PC-3 (cell line): ENCODE data around the gene FOXO3. TPM values are rescaled to one million over a fixed set of nuclear protein-coding genes. Genes with fewer than 3 reads are reported as not detected.

Experiments
- ATAC-seq: fragments of 200-7000 bp; cut with Tn5 transposase; 2 replicates; pipeline ENCODE4 v1.9.1; 2020; ENCODE audit warnings: mild to moderate bottlenecking, moderate library complexity
- BruUV-seq: library from RNA; stranded (reverse); fragments of 400-500 nt; replicated peaks from 2 replicates; lab custom pipeline; 2021; lab: Mats Ljungman, UMichigan
- CTCF ChIA-PET: fragments of 300-600 bp; sonication (Branson Sonifier 250); formaldehyde crosslinking; loops from one replicate; lab custom pipeline; 2022; ENCODE audit warnings: antibody characterized with exemption; lab: Charles Lee
- POLR2A ChIA-PET: fragments of 300-600 bp; sonication (Branson Sonifier 250); formaldehyde crosslinking; loops from one replicate; lab custom pipeline; 2022; ENCODE audit warnings: antibody characterized with exemption; ENCODE audit not compliant: unreplicated experiment; lab: Charles Lee
- DNase-seq: peaks from one replicate; pipeline ENCODE4 v3.0.0-alpha.2; 2015
- H2AFZ ChIP-seq: fragments of 300-600 bp; sonication (generic); 2 replicates; pipeline ENCODE4 v1.6.0; 2016; ENCODE audit warnings: antibody characterized with exemption, low read length
- H3F3A ChIP-seq: fragments of 300-600 bp; sonication (generic); one replicate; pipeline ENCODE4 v1.6.0; 2017; ENCODE audit warnings: antibody characterized with exemption, low read length, control low read depth, mild to moderate bottlenecking; ENCODE audit not compliant: unreplicated experiment
- H3K27ac ChIP-seq: fragments of 300-600 bp; sonication (generic); 2 replicates; pipeline ENCODE4 v1.5.1; 2016; ENCODE audit warnings: mild to moderate bottlenecking, low read length
- H3K27me3 ChIP-seq: fragments of 300-600 bp; sonication (generic); 2 replicates; pipeline ENCODE4 v1.6.1; 2016; ENCODE audit warnings: low read length, mixed read lengths
- H3K36me3 ChIP-seq: fragments of 300-600 bp; sonication (generic); 2 replicates; pipeline ENCODE4 v1.6.1; 2016; ENCODE audit warnings: low read depth, mixed run types, low read length, mixed read lengths
- H3K4me1 ChIP-seq: fragments of 300-600 bp; sonication (generic); 2 replicates; pipeline ENCODE4 v1.5.1; 2016; ENCODE audit warnings: low read length; ENCODE audit not compliant: insufficient read depth
- H3K4me2 ChIP-seq: fragments of 300-600 bp; sonication (generic); 2 replicates; pipeline ENCODE4 v1.6.0; 2016; ENCODE audit warnings: low read length
- H3K4me3 ChIP-seq: fragments of 300-600 bp; sonication (generic); 2 replicates; pipeline ENCODE4 v1.5.1; 2016; ENCODE audit warnings: mild to moderate bottlenecking, low read length, mixed read lengths
- H3K79me2 ChIP-seq: fragments of 300-600 bp; sonication (generic); 2 replicates; pipeline ENCODE4 v1.6.1; 2017; ENCODE audit warnings: low read length, mixed read lengths
- H3K9ac ChIP-seq: fragments of 300-600 bp; sonication (generic); 2 replicates; pipeline ENCODE4 v1.6.0; 2016; ENCODE audit warnings: mild to moderate bottlenecking, low read length
- H3K9me2 ChIP-seq: fragments of 300-600 bp; sonication (generic); replicated peaks from 2 replicates; pipeline ENCODE4 v1.6.1; 2016; ENCODE audit warnings: mixed run types, low read length, mixed read lengths
- H3K9me3 ChIP-seq: fragments of 300-600 bp; sonication (generic); 2 replicates; pipeline ENCODE4 v1.6.1; 2016; ENCODE audit warnings: low read length, mixed read lengths
- H4K20me1 ChIP-seq: fragments of 300-600 bp; sonication (generic); 2 replicates; pipeline ENCODE4 v1.6.1; 2016; ENCODE audit warnings: low read length, mixed read lengths
- EZH2 ChIP-seq: fragments of 300-600 bp; sonication (generic); IDR thresholded peaks from one replicate; pipeline ENCODE4 v1.6.1; 2017; ENCODE audit warnings: antibody characterized with exemption, mild to moderate bottlenecking, low read length; ENCODE audit not compliant: unreplicated experiment
- EZH2phosphoT487 ChIP-seq: fragments of 300-600 bp; sonication (generic); IDR thresholded peaks from 2 replicates; pipeline ENCODE4 v1.6.1; 2018; ENCODE audit warnings: mild to moderate bottlenecking, antibody characterized with exemption, low read length, borderline replicate concordance
- intact Hi-C: fragments of 100-400 bp; cut with micrococcal nuclease; formaldehyde crosslinking; loops from 2 replicates; pipeline ENCODE4 v1.9.0; 2023
- total RNA-seq: library from RNA; depleted of rRNA; stranded (reverse); fragments of >200 nt; gene quantifications from 2 replicates; pipeline ENCODE4 v1.2.3, GENCODE V29; 2014
- TF ChIP-seq, protein P1 (sequence below): fragments of 300-600 bp; sonication (generic); conservative IDR thresholded peaks from 2 replicates; pipeline ENCODE4 v1.5.1; 2017; ENCODE audit warnings: antibody characterized with exemption, low read depth, mild to moderate bottlenecking, low read length

The FOXO3 gene
- total RNA-seq, 1 experiment from 2014 or later: 12.8 TPM

DNA sequence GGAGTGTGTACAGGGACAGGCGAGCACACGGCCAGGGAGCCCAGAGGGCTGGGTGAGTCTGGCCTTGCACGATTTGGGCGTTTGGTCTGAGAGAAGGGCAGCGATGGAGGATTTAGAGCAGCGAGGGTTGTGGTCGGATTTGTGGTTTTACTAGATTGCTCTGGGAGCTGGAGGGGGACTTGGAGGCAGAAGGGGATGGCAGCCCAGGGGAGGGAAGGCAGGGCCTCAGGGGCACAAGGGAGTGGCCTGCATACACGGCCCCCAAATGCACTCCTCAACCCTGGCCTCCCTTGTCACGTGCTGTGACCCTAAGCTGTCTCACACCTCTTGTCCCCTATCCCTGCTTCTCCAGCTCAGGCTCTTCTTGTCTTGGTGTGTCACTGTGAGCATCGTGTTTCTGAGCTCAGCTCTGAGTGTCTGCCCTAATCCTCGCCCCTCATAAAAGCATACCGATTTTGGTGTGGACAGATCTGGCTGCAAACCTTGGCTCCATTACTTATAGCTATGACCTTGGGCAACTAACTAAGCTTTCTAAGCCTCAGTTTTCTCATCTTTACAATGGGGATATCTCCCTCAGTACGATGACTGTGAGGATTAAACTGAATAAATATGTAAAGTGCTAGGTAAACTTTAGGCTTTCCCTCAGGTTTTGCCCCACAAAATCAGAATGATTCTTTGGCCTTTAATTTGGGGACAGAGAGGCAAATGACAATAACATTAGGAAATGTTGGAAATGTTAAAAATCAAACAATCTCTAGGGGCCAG lies 167.4 kb downstream of the FOXO3 start:
- Histone ChIP-seq H3K4me2 (no peak overlapping the region), H3K27ac (no peak overlapping the region), H3F3A (no peaks in the 10 kb centered on the region), H3K9me3 (no peaks in the 10 kb centered on the region), H3K9ac (no peak overlapping the region), H3K4me3 (no peak overlapping the region), H4K20me1 (no peaks in the 10 kb centered on the region), H3K4me1 (peaks cover 12% of the 10 kb centered on the region), H2AFZ (no peak overlapping the region), H3K36me3 (no peaks in the 10 kb centered on the region), H3K9me2 (no peaks in the 10 kb centered on the region), H3K79me2 (no peaks in the 10 kb centered on the region), H3K27me3 (no peaks in the 10 kb centered on the region)
- no peak for TF ChIP-seq EZH2phosphoT487
- TF ChIP-seq, protein P1, sequence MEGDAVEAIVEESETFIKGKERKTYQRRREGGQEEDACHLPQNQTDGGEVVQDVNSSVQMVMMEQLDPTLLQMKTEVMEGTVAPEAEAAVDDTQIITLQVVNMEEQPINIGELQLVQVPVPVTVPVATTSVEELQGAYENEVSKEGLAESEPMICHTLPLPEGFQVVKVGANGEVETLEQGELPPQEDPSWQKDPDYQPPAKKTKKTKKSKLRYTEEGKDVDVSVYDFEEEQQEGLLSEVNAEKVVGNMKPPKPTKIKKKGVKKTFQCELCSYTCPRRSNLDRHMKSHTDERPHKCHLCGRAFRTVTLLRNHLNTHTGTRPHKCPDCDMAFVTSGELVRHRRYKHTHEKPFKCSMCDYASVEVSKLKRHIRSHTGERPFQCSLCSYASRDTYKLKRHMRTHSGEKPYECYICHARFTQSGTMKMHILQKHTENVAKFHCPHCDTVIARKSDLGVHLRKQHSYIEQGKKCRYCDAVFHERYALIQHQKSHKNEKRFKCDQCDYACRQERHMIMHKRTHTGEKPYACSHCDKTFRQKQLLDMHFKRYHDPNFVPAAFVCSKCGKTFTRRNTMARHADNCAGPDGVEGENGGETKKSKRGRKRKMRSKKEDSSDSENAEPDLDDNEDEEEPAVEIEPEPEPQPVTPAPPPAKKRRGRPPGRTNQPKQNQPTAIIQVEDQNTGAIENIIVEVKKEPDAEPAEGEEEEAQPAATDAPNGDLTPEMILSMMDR: no peak
- BruUV-seq: no TSS peak
- intact Hi-C loops: no loop called here
- DNase-seq (no peak), ATAC-seq (no peak)
- ChIA-PET CTCF (interaction anchor here (0.6 kb wide), 1 partner anchor 61 kb away, joined by 3 read pairs; no protein-coding TSS in a partner anchor), POLR2A (no interaction called here)

DNA sequence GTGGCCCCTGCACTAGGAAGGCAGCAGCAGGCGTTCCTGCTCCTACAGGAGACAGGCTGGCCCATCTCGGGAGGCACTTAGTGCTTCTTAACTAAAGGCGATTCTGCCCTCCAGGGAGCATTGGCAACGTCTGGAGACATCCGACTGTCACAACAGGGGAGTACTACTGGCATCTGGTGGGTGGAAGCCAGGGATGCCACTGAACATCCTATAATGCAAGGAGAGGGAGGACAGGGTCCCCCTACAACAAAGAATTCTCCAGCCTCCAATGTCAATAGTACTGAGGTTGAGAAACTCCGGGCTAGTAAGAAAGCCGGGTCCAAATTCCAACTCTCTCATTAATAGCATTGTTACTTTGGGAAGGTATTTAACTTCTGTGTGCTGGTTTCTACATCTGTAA lies 168.1 kb downstream of the FOXO3 start:
- Histone ChIP-seq H3K9me3 (no peaks in the 10 kb centered on the region), H3K9ac (no peak overlapping the region), H2AFZ (no peak overlapping the region), H3K27ac (no peak overlapping the region), H3K27me3 (no peaks in the 10 kb centered on the region), H3K79me2 (no peaks in the 10 kb centered on the region), H3F3A (no peaks in the 10 kb centered on the region), H3K4me3 (no peak overlapping the region), H3K36me3 (no peaks in the 10 kb centered on the region), H4K20me1 (no peaks in the 10 kb centered on the region), H3K9me2 (no peaks in the 10 kb centered on the region), H3K4me2 (no peak overlapping the region), H3K4me1 (peaks cover 19% of the 10 kb centered on the region)
- DNase-seq (no peak), ATAC-seq (no peak)
- ChIA-PET CTCF (no interaction called here), POLR2A (no interaction called here)
- intact Hi-C loops: no loop called here
- TF ChIP-seq, protein P1: no peak
- no peak for TF ChIP-seq EZH2phosphoT487
- TF ChIP-seq EZH2: no peak
- BruUV-seq: no TSS peak
